HFF-Myc (cell line): ENCODE data around the gene LIPJ.

ENCODE experiments used
- DNase-seq: peaks from one replicate; pipeline ENCODE4 v3.0.0-alpha.2; 2011; ENCODE audit warnings: low read depth; ENCODE audit errors: extremely low read depth
- H3K4me3 ChIP-seq: replicated peaks from 2 replicates; pipeline ENCODE4 v1.5.1; 2011; ENCODE audit warnings: low read depth, mild to moderate bottlenecking, control low read depth, low read length
- TF ChIP-seq, protein P1 (sequence below): IDR thresholded peaks from 2 replicates; pipeline ENCODE4 v1.5.1; 2012; ENCODE audit warnings: mild to moderate bottlenecking, low read depth, low read length, control low read depth; ENCODE audit errors: missing control alignments

Gene LIPJ, protein sequence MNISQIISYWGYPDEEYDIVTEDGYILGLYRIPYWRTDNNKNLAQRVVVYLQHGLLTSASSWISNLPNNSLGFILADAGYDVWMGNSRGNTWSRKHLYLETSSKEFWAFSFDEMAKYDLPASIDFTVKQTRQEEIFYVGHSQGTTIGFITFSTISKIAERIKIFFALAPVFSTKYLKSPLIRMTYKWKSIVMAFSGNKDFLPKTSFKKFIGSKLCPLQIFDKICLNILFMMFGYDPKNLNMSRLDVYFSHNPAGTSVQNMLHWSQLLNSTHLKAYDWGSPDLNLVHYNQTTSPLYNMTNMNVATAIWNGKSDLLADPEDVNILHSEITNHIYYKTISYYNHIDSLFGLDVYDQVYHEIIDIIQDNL

DNA sequence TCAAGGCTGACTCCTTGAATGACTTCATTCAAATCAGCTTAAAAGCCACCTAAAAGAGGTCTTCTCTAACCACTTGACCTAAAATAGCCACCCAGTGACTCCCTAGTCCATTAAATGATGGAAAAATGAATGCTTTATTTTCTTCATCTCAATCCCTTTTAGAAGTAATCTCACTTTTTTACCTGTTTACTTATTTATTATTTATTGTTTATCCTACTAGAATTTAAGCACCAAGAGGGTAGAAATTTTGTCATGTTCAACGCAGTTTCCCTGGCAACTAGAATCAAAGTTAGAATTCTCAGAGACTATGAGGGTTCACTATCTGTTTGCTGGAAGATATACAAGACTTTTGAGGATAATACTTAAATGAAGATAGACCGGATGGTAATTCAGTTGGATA lies at the start of gene LIPJ:
Gene LIPJ, plus strand, starts transcription at position 301 of the 400 bp plus-strand sequence. CDS start 3,926 bp downstream, outside the sequence.
- TF ChIP-seq, protein P1, sequence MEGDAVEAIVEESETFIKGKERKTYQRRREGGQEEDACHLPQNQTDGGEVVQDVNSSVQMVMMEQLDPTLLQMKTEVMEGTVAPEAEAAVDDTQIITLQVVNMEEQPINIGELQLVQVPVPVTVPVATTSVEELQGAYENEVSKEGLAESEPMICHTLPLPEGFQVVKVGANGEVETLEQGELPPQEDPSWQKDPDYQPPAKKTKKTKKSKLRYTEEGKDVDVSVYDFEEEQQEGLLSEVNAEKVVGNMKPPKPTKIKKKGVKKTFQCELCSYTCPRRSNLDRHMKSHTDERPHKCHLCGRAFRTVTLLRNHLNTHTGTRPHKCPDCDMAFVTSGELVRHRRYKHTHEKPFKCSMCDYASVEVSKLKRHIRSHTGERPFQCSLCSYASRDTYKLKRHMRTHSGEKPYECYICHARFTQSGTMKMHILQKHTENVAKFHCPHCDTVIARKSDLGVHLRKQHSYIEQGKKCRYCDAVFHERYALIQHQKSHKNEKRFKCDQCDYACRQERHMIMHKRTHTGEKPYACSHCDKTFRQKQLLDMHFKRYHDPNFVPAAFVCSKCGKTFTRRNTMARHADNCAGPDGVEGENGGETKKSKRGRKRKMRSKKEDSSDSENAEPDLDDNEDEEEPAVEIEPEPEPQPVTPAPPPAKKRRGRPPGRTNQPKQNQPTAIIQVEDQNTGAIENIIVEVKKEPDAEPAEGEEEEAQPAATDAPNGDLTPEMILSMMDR, result no peak
- DNase-seq, result no peak
- H3K4me3 ChIP-seq, result no peak within 1 kb of the TSS

DNA sequence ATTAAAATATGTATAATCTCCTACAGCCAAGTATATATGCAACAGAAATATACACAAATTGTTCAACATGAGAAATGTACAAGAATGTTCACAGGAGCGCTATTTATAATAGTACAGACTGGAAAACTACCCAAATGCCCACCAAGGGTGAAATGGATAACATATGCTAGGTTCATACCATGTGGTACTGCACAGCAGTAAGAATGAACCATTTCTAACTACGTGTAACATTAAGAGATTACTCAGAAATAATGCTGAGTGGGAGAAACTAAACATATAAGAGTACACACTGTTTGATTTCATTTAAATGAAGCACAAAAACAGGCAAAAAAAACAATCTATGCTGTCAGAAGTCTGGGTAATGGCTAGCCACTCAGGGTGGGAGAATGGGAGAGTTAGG lies 49.2 kb upstream of the LIPJ start:
- TF ChIP-seq, protein P1, result no peak
- no peak overlapping the region for H3K4me3 ChIP-seq
- no peak for DNase-seq

DNA sequence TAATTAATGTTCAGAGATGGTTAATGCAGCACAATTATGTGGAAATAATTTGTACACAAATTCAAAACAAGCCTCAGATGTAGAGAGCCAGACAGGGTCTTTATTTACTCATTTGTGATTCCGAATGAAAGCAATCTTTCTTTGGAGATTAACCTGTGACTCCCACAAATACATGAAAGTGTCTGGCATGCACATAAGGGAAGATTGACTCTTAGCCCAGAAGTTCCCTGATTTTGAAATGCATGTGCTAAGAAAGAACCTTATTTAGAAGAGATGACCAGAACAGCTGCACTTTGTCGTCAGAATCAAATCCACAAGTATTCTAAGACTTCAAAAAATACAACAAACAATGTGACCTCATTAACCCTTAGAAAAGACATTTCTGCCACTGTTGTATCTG lies 48.5 kb upstream of the LIPJ start:
- TF ChIP-seq, protein P1, result no peak
- DNase-seq, result no peak

DNA sequence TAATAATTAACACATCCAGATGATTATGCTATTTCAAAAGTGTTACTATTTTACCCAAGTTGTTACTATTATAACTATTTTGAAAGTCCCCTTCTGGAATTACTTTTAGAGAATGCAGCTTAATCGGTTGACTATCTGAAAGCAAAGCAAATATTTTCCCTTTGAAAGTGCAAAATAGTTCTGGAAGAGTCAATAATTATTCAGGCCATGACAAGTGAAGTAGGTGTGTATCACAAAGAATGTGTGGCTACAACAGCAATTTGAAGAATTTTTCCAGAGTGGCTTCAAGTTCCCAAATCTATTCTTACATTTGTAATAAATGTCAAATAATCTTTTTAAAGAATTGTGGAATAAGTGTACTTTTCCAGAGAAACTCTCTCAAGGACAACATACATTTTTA lies 46.2 kb upstream of the LIPJ start:
- no peak overlapping the region for H3K4me3 ChIP-seq
- DNase-seq, result no peak
- TF ChIP-seq, protein P1, result no peak

More for the DNA sequence above, 48.5 kb upstream of the LIPJ start:
- H3K4me3 ChIP-seq, result no peak overlapping the region

DNA sequence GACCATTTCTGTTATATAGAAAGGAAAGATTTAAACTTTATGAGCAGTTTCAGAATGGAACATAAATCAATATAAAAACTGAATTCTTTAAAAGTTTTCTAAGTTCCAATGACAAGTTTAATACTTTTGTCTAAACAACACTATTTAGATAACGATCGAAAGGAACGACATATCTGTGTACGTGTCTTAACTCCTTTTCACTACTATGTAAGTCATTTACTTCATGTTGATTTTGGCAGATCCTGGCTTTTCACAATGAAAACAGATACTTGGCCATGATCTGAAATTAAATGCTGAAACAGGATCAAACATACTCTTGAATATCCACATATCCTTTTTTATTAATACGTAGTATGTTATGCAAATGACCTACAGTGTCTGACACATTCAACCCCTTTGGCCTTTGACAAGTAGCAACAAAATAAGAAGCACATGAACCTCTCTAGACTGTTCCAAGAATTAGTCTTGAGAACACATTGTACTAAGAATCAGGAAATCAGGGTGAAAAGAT lies 45.4 kb upstream of the LIPJ start:
- TF ChIP-seq, protein P1, result no peak
- H3K4me3 ChIP-seq, result no peak overlapping the region
- DNase-seq, result no peak

DNA sequence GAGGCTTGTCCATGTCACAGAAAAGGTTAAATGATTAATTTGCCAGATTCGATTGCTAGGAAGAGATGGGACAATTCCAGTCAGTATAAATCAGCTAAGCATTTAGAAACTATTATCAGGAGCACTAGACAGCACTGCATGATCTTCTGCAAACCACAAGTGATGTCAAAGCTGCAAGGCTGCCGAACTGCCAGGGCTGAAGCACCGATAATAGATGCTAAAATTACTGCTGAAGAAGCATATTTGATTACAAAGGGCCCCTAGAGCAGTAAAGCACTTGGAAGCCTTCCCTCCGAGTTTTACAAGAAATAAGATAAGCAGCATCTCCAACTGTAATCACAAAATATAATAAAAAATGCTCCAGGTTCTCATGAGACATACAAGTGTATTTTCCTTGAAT lies 44.0 kb upstream of the LIPJ start:
- TF ChIP-seq, protein P1, result no peak
- H3K4me3 ChIP-seq, result no peak overlapping the region
- DNase-seq, result no peak
